PC-3 (cell line): ENCODE measurements around the gene PUM2. TPM values are rescaled to one million over a fixed set of nuclear protein-coding genes. Genes with fewer than 3 reads are reported as not detected.

Experiments
- ATAC-seq: fragments of 200-7000 bp; cut with Tn5 transposase; 2 replicates; pipeline ENCODE4 v1.9.1; 2020; ENCODE audit warnings: mild to moderate bottlenecking, moderate library complexity
- BruUV-seq: library from RNA; stranded (reverse); fragments of 400-500 nt; replicated peaks from 2 replicates; lab custom pipeline; 2021; lab: Mats Ljungman, UMichigan
- CTCF ChIA-PET: fragments of 300-600 bp; sonication (Branson Sonifier 250); formaldehyde crosslinking; loops from one replicate; lab custom pipeline; 2022; ENCODE audit warnings: antibody characterized with exemption; lab: Charles Lee
- POLR2A ChIA-PET: fragments of 300-600 bp; sonication (Branson Sonifier 250); formaldehyde crosslinking; loops from one replicate; lab custom pipeline; 2022; ENCODE audit warnings: antibody characterized with exemption; ENCODE audit not compliant: unreplicated experiment; lab: Charles Lee
- DNase-seq: peaks from one replicate; pipeline ENCODE4 v3.0.0-alpha.2; 2015
- H2AFZ ChIP-seq: fragments of 300-600 bp; sonication (generic); 2 replicates; pipeline ENCODE4 v1.6.0; 2016; ENCODE audit warnings: antibody characterized with exemption, low read length
- H3F3A ChIP-seq: fragments of 300-600 bp; sonication (generic); one replicate; pipeline ENCODE4 v1.6.0; 2017; ENCODE audit warnings: antibody characterized with exemption, low read length, control low read depth, mild to moderate bottlenecking; ENCODE audit not compliant: unreplicated experiment
- H3K27ac ChIP-seq: fragments of 300-600 bp; sonication (generic); 2 replicates; pipeline ENCODE4 v1.5.1; 2016; ENCODE audit warnings: mild to moderate bottlenecking, low read length
- H3K27me3 ChIP-seq: fragments of 300-600 bp; sonication (generic); 2 replicates; pipeline ENCODE4 v1.6.1; 2016; ENCODE audit warnings: low read length, mixed read lengths
- H3K36me3 ChIP-seq: fragments of 300-600 bp; sonication (generic); 2 replicates; pipeline ENCODE4 v1.6.1; 2016; ENCODE audit warnings: low read depth, mixed run types, low read length, mixed read lengths
- H3K4me1 ChIP-seq: fragments of 300-600 bp; sonication (generic); 2 replicates; pipeline ENCODE4 v1.5.1; 2016; ENCODE audit warnings: low read length; ENCODE audit not compliant: insufficient read depth
- H3K4me2 ChIP-seq: fragments of 300-600 bp; sonication (generic); 2 replicates; pipeline ENCODE4 v1.6.0; 2016; ENCODE audit warnings: low read length
- H3K4me3 ChIP-seq: fragments of 300-600 bp; sonication (generic); 2 replicates; pipeline ENCODE4 v1.5.1; 2016; ENCODE audit warnings: mild to moderate bottlenecking, low read length, mixed read lengths
- H3K79me2 ChIP-seq: fragments of 300-600 bp; sonication (generic); 2 replicates; pipeline ENCODE4 v1.6.1; 2017; ENCODE audit warnings: low read length, mixed read lengths
- H3K9ac ChIP-seq: fragments of 300-600 bp; sonication (generic); 2 replicates; pipeline ENCODE4 v1.6.0; 2016; ENCODE audit warnings: mild to moderate bottlenecking, low read length
- H3K9me2 ChIP-seq: fragments of 300-600 bp; sonication (generic); replicated peaks from 2 replicates; pipeline ENCODE4 v1.6.1; 2016; ENCODE audit warnings: mixed run types, low read length, mixed read lengths
- H3K9me3 ChIP-seq: fragments of 300-600 bp; sonication (generic); 2 replicates; pipeline ENCODE4 v1.6.1; 2016; ENCODE audit warnings: low read length, mixed read lengths
- H4K20me1 ChIP-seq: fragments of 300-600 bp; sonication (generic); 2 replicates; pipeline ENCODE4 v1.6.1; 2016; ENCODE audit warnings: low read length, mixed read lengths
- EZH2 ChIP-seq: fragments of 300-600 bp; sonication (generic); IDR thresholded peaks from one replicate; pipeline ENCODE4 v1.6.1; 2017; ENCODE audit warnings: antibody characterized with exemption, mild to moderate bottlenecking, low read length; ENCODE audit not compliant: unreplicated experiment
- EZH2phosphoT487 ChIP-seq: fragments of 300-600 bp; sonication (generic); IDR thresholded peaks from 2 replicates; pipeline ENCODE4 v1.6.1; 2018; ENCODE audit warnings: mild to moderate bottlenecking, antibody characterized with exemption, low read length, borderline replicate concordance
- intact Hi-C: fragments of 100-400 bp; cut with micrococcal nuclease; formaldehyde crosslinking; loops from 2 replicates; pipeline ENCODE4 v1.9.0; 2023
- total RNA-seq: library from RNA; depleted of rRNA; stranded (reverse); fragments of >200 nt; gene quantifications from 2 replicates; pipeline ENCODE4 v1.2.3, GENCODE V29; 2014
- TF ChIP-seq, protein P1 (sequence below): fragments of 300-600 bp; sonication (generic); conservative IDR thresholded peaks from 2 replicates; pipeline ENCODE4 v1.5.1; 2017; ENCODE audit warnings: antibody characterized with exemption, low read depth, mild to moderate bottlenecking, low read length

Gene PUM2
- total RNA-seq, 1 experiment from 2014 or later = 14.9 TPM

DNA sequence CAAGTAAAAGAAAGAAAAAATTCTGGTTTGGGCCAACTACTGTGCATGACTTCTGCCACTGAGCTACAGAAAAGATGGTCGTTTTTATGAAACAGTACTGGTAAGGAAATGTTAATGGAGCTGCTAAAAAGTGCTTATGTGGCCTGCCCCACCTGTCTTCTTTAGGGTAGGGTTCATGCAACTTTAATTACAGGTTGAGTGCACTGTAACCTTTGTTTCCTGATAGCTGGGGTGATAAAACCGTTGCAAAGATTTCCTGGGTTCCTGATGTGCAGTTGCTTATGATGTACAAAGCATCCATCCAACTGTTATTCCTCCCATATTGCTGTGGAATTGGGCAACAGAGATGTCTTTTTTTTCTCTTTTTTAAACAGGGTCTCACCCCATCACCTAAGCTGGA is 34.3 kb upstream of the PUM2 start:
- peaks cover 18% of the 10 kb centered on the region for H3K4me1 ChIP-seq
- CTCF ChIA-PET = no interaction called here
- H3K27me3 ChIP-seq = no peaks in the 10 kb centered on the region
- H3K9me2 ChIP-seq = no peaks in the 10 kb centered on the region
- H3K4me2 ChIP-seq = no peak overlapping the region
- ATAC-seq (no peak), DNase-seq (no peak)
- POLR2A ChIA-PET = no interaction called here
- H3K9me3 ChIP-seq = no peaks in the 10 kb centered on the region
- intact Hi-C loops = loop anchor here (5.0 kb wide), 1 partner anchor 52 kb away; no protein-coding TSS in a partner anchor
- no peak overlapping the region for H2AFZ ChIP-seq
- H3K9ac ChIP-seq = no peak overlapping the region
- no peak for TF ChIP-seq EZH2phosphoT487
- TF ChIP-seq EZH2 = no peak
- TF ChIP-seq, protein P1, sequence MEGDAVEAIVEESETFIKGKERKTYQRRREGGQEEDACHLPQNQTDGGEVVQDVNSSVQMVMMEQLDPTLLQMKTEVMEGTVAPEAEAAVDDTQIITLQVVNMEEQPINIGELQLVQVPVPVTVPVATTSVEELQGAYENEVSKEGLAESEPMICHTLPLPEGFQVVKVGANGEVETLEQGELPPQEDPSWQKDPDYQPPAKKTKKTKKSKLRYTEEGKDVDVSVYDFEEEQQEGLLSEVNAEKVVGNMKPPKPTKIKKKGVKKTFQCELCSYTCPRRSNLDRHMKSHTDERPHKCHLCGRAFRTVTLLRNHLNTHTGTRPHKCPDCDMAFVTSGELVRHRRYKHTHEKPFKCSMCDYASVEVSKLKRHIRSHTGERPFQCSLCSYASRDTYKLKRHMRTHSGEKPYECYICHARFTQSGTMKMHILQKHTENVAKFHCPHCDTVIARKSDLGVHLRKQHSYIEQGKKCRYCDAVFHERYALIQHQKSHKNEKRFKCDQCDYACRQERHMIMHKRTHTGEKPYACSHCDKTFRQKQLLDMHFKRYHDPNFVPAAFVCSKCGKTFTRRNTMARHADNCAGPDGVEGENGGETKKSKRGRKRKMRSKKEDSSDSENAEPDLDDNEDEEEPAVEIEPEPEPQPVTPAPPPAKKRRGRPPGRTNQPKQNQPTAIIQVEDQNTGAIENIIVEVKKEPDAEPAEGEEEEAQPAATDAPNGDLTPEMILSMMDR = no peak
- no peaks in the 10 kb centered on the region for H3K36me3 ChIP-seq
- no peak overlapping the region for H3K4me3 ChIP-seq
- no peaks in the 10 kb centered on the region for H3F3A ChIP-seq
- BruUV-seq = no TSS peak
- no peak overlapping the region for H3K27ac ChIP-seq
- no peaks in the 10 kb centered on the region for H4K20me1 ChIP-seq
- no peaks in the 10 kb centered on the region for H3K79me2 ChIP-seq

- Histone ChIP-seq H3K79me2 (no peaks in the 10 kb centered on the region), H3K9me2 (no peaks in the 10 kb centered on the region), H3K27ac (peak overlapping the region; percentile 98), H3K9ac (peak overlapping the region; percentile 79), H3K27me3 (no peaks in the 10 kb centered on the region), H3K4me2 (peak overlapping the region; percentile 82), H2AFZ (peak overlapping the region; percentile 67), H3K4me3 (peak overlapping the region; percentile 48; the same call in 1 of the 2 replicates), H3K4me1 (peaks cover 22% of the 10 kb centered on the region), H3K36me3 (no peaks in the 10 kb centered on the region), H3K9me3 (no peaks in the 10 kb centered on the region), H3F3A (no peaks in the 10 kb centered on the region), H4K20me1 (no peaks in the 10 kb centered on the region)
- CTCF ChIA-PET = interaction anchor here (0.6 to 1.4 kb wide), 5 partner anchors 9 to 197 kb away, joined by 3 to 12 read pairs (median 3); no protein-coding TSS in a partner anchor
- peak; percentile 89 for DNase-seq
- intact Hi-C loops = loop anchor here (2.0 to 5.0 kb wide), 2 partner anchors 32 to 54 kb away; partner anchors contain the start of gene PUM2
- POLR2A ChIA-PET = interaction anchor here (0.6 to 1.1 kb wide), 3 partner anchors 13 to 255 kb away, joined by 3 to 5 read pairs (median 3); partner anchors contain the start of gene RHOB
- BruUV-seq = no TSS peak
- TF ChIP-seq, protein P1 = peak; percentile 37; the same call in 1 of the 2 replicates
- TF ChIP-seq EZH2 = no peak
- ATAC-seq = peak; percentile 94
Measured at GRCh38 chr2:20382965-20383810, 32.5 kb upstream of the PUM2 start.

DNA sequence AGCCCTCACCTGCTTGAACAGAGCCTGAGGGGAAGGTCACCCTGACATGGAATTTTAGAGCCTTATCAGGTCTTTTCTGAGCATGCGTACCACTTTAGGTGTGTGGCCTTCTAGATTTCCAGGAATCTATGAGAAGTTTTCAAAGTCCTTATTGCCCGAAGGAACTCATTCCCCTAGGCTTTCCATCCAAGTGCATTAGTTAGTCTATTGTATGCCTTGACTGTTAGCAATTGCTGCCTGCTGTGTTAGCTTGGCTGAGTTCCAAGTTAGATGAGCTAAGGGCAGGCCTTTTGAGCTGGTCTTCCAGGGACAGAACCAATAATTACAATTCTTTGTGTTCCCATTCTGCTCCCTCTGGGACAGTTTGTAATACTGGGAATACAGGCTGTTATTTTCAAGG is 30.8 kb upstream of the PUM2 start:
- Histone ChIP-seq H4K20me1 (no peaks in the 10 kb centered on the region), H3K9ac (no peak overlapping the region), H3K4me3 (no peak overlapping the region), H3K36me3 (no peaks in the 10 kb centered on the region), H3K27me3 (no peaks in the 10 kb centered on the region), H3K79me2 (no peaks in the 10 kb centered on the region), H3K4me1 (peaks cover 22% of the 10 kb centered on the region), H3K4me2 (no peak overlapping the region), H2AFZ (no peak overlapping the region), H3F3A (no peaks in the 10 kb centered on the region), H3K9me3 (no peaks in the 10 kb centered on the region), H3K9me2 (no peaks in the 10 kb centered on the region), H3K27ac (no peak overlapping the region)
- DNase-seq = peak; percentile 12
- ATAC-seq = no peak
- CTCF ChIA-PET = interaction anchor here (0.5 kb wide), 1 partner anchor 64 kb away, joined by 3 read pairs; no protein-coding TSS in a partner anchor
- intact Hi-C loops = loop anchor here (5.0 kb wide), 1 partner anchor 56 kb away; no protein-coding TSS in a partner anchor
- no peak for TF ChIP-seq EZH2phosphoT487
- TF ChIP-seq EZH2 = no peak
- TF ChIP-seq, protein P1 = no peak
- POLR2A ChIA-PET = no interaction called here
- BruUV-seq = no TSS peak
